Neural cell (in vitro differentiated cells): Measurements from ENCODE around the gene TMEM131L. TPM values are rescaled to one million over a fixed set of nuclear protein-coding genes. Genes with fewer than 3 reads are reported as not detected.
"Not testable (repeated sequence)": the region's sequence is repeated elsewhere in the genome, so short reads cannot be mapped to it uniquely, and the experiment has no call there.

ENCODE experiments used
- H2AFZ ChIP-seq: fragments of 200-600, 300-800 bp; sonication (generic), shearing (Covaris generic); 2 replicates; pipeline ENCODE4 v1.6.0; 2014; ENCODE audit warnings: low read depth, mild to moderate bottlenecking, antibody characterized with exemption, low read length, moderate library complexity
- H3F3A ChIP-seq: fragments of 200-600 bp; shearing (Covaris generic); 2 replicates; pipeline ENCODE4 v1.6.1; 2016; ENCODE audit warnings: mild to moderate bottlenecking, moderate library complexity, mixed read lengths, antibody characterized with exemption, low read length; ENCODE audit not compliant: insufficient read depth, poor library complexity, severe bottlenecking
- H3K27ac ChIP-seq: fragments of 200-600, 300-800 bp; sonication (generic), shearing (Covaris generic); 2 replicates; pipeline ENCODE4 v1.5.1; 2014; ENCODE audit warnings: mild to moderate bottlenecking, low read length, moderate library complexity
- H3K27me3 ChIP-seq: fragments of 300-800, 200-600 bp; sonication (generic), shearing (Covaris generic); 2 replicates; pipeline ENCODE4 v1.6.0; 2014; ENCODE audit warnings: mild to moderate bottlenecking, low read depth, low read length, moderate library complexity; ENCODE audit not compliant: insufficient read depth
- H3K36me3 ChIP-seq: fragments of 300-800, 200-600 bp; sonication (generic), shearing (Covaris generic); 2 replicates; pipeline ENCODE4 v1.5.1; 2014; ENCODE audit warnings: mild to moderate bottlenecking, antibody characterized with exemption, low read length, moderate library complexity; ENCODE audit not compliant: insufficient read depth
- H3K4me2 ChIP-seq: fragments of 300-800, 200-600 bp; sonication (generic), shearing (Covaris generic); 2 replicates; pipeline ENCODE4 v1.6.0; 2014; ENCODE audit warnings: mild to moderate bottlenecking, low read length
- H3K4me3 ChIP-seq: fragments of 300-800, 200-600 bp; sonication (generic), shearing (Covaris generic); 2 replicates; pipeline ENCODE4 v1.5.1; 2014; ENCODE audit warnings: mild to moderate bottlenecking, low read length, moderate library complexity
- H3K79me2 ChIP-seq: fragments of 200-600 bp; shearing (Covaris generic); replicated peaks from 2 replicates; pipeline ENCODE4 v1.6.0; 2014; ENCODE audit warnings: mild to moderate bottlenecking, low read length, moderate library complexity; ENCODE audit not compliant: insufficient read depth
- H3K9ac ChIP-seq: fragments of 300-800, 200-600 bp; sonication (generic), shearing (Covaris generic); 2 replicates; pipeline ENCODE4 v1.6.1; 2016; ENCODE audit warnings: mild to moderate bottlenecking, low read length, mixed read lengths
- H3K9me2 ChIP-seq: fragments of 200-600 bp; shearing (Covaris generic); 2 replicates; pipeline ENCODE4 v1.6.1; 2016; ENCODE audit warnings: mild to moderate bottlenecking, low read length, mixed read lengths; ENCODE audit not compliant: insufficient read depth
- H3K9me3 ChIP-seq: fragments of 200-600, 300-800 bp; sonication (generic), shearing (Covaris generic); 2 replicates; pipeline ENCODE4 v1.6.1; 2016; ENCODE audit warnings: mild to moderate bottlenecking, mixed run types, low read length, moderate library complexity, mixed read lengths
- H4K20me1 ChIP-seq: fragments of 200-600 bp; shearing (Covaris generic); 2 replicates; pipeline ENCODE4 v1.6.1; 2016; ENCODE audit warnings: mild to moderate bottlenecking, mixed run types; ENCODE audit not compliant: insufficient read depth
- CTCF ChIP-seq: fragments of 450-650 bp; IDR thresholded peaks from 2 replicates; pipeline ENCODE4 v1.5.1; 2014; ENCODE audit warnings: antibody characterized with exemption, mild to moderate bottlenecking, moderate library complexity; ENCODE audit not compliant: poor library complexity, severe bottlenecking
- EP300 ChIP-seq: fragments of 450-650 bp; conservative IDR thresholded peaks from 2 replicates; pipeline ENCODE4 v1.6.1; 2014; ENCODE audit warnings: antibody characterized with exemption, mild to moderate bottlenecking, moderate library complexity; ENCODE audit not compliant: poor library complexity, severe bottlenecking
- EZH2 ChIP-seq: fragments of 200-600, 300-800 bp; shearing (Covaris generic), sonication (generic); IDR thresholded peaks from 2 replicates; pipeline ENCODE4 v1.6.1; 2014; ENCODE audit warnings: antibody characterized with exemption, low read length, borderline replicate concordance, mild to moderate bottlenecking; ENCODE audit not compliant: insufficient read depth, poor library complexity, severe bottlenecking
- MXI1 ChIP-seq: fragments of 450-650 bp; conservative IDR thresholded peaks from 2 replicates; pipeline ENCODE4 v1.6.1; 2014; ENCODE audit warnings: antibody characterized with exemption, mild to moderate bottlenecking; ENCODE audit not compliant: poor library complexity, severe bottlenecking
- POLR2AphosphoS5 ChIP-seq: IDR thresholded peaks from 2 replicates; pipeline ENCODE4 v1.6.1; 2012
- RAD21 ChIP-seq: fragments of 450-650 bp; conservative IDR thresholded peaks from 2 replicates; pipeline ENCODE4 v1.6.1; 2014; ENCODE audit warnings: antibody characterized with exemption, mild to moderate bottlenecking, moderate library complexity
- REST ChIP-seq: IDR thresholded peaks from 2 replicates; pipeline ENCODE4 v1.6.1; 2012; ENCODE audit warnings: borderline replicate concordance
- SMC3 ChIP-seq: fragments of 450-650 bp; conservative IDR thresholded peaks from 2 replicates; pipeline ENCODE4 v1.6.1; 2014; ENCODE audit warnings: antibody characterized with exemption, mild to moderate bottlenecking, moderate library complexity; ENCODE audit not compliant: poor library complexity
- TAF1 ChIP-seq: IDR thresholded peaks from 2 replicates; pipeline ENCODE4 v1.6.1; 2012; ENCODE audit warnings: low read depth
- polyA plus RNA-seq: library from polyadenylated mRNA; depleted of rRNA; stranded (reverse); fragments of >200 nt; gene quantifications from 2 replicates; pipeline ENCODE4 v1.2.3, GENCODE V29; 2014

TMEM131L gene
- polyA plus RNA-seq, 1 donor from 2014 or later, result 11.1 TPM

- H3F3A ChIP-seq, result no peaks in the 10 kb centered on the region
- H4K20me1 ChIP-seq, result no peaks in the 10 kb centered on the region
- no peak overlapping the region for H3K4me2 ChIP-seq
- H3K36me3 ChIP-seq, result no peaks in the 10 kb centered on the region
- no peak overlapping the region for H3K4me3 ChIP-seq
- H3K9me3 ChIP-seq, result no peaks in the 10 kb centered on the region
- H3K9me2 ChIP-seq, result no peaks in the 10 kb centered on the region
- peaks cover 4% of the 10 kb centered on the region for H3K79me2 ChIP-seq
- TF ChIP-seq SMC3 (no peak), POLR2AphosphoS5 (no peak), MXI1 (no peak), EZH2 (no peak), REST (no peak), RAD21 (no peak), TAF1 (no peak)
- no peaks in the 10 kb centered on the region for H3K27me3 ChIP-seq
- no peak overlapping the region for H3K27ac ChIP-seq
- H2AFZ ChIP-seq, result no peak overlapping the region
- no peak overlapping the region for H3K9ac ChIP-seq
Observed at GRCh38 chr4:153566631-153567150, 100.5 kb downstream of the TMEM131L start.

GRCh38 chr4:153567660-153568059, 101.5 kb downstream of the TMEM131L start:
- H3K9me2 ChIP-seq, H3K79me2 ChIP-seq, H3K9ac ChIP-seq, H3K27me3 ChIP-seq, H3K4me3 ChIP-seq, H2AFZ ChIP-seq, H3F3A ChIP-seq, H4K20me1 ChIP-seq, H3K4me2 ChIP-seq, H3K36me3 ChIP-seq, H3K27ac ChIP-seq, H3K9me3 ChIP-seq: not testable (repeated sequence)

- no peaks in the 10 kb centered on the region for H3K27me3 ChIP-seq
- H3K36me3 ChIP-seq, result no peaks in the 10 kb centered on the region
- TF ChIP-seq EP300 (no peak), REST (no peak), TAF1 (no peak), RAD21 (no peak), CTCF (no peak), SMC3 (no peak), MXI1 (no peak), POLR2AphosphoS5 (no peak), EZH2 (no peak)
- H3K4me3 ChIP-seq, result no peak overlapping the region
- peaks cover 3% of the 10 kb centered on the region for H3K79me2 ChIP-seq
- no peaks in the 10 kb centered on the region for H4K20me1 ChIP-seq
- H3K9ac ChIP-seq, result no peak overlapping the region
- H2AFZ ChIP-seq, result no peak overlapping the region
- no peak overlapping the region for H3K4me2 ChIP-seq
- no peaks in the 10 kb centered on the region for H3F3A ChIP-seq
- H3K27ac ChIP-seq, result no peak overlapping the region
- H3K9me3 ChIP-seq, result no peaks in the 10 kb centered on the region
- no peaks in the 10 kb centered on the region for H3K9me2 ChIP-seq
Observed at GRCh38 chr4:153570228-153570973, 104.2 kb downstream of the TMEM131L start.
